Measurements from ENCODE around the gene TCF7L1. TPM values are rescaled to one million over a fixed set of nuclear protein-coding genes. Genes with fewer than 3 reads are reported as not detected.

The TCF7L1 gene
- total RNA-seq, 2 donors from 2014 or later, result 71.9 to 73.3 TPM

DNA sequence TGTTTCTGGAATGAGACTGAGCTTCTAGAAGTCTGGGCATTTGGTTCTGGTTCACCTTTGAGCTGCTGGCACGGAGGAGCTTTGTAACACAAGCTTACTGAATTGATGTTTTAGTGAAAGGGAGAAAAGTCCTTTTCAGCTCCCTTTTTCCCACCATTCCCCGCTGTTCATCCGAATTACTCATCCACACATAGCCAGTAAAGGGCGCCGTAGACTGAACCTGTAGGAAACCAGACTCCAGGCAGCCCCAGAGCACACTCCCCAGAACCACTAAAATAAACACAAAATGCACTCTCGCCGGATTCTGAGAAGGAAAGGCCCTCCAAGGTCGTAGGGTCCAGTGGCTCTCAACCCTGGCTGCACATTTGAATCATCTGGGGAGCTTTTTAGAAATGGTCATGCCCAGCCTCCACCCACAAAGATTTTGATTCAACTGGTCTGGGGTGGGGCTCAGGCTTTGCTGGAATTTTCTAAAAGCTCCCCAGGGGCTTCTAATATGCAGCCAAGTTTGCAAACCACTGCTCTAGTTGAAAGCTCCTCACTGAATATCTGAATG is 29.6 kb downstream of the TCF7L1 start:
- H3K9me3 Mint-ChIP-seq, result no peaks in the 10 kb centered on the region
- Histone ChIP-seq H3K4me3 (ENCODE audit: low read length) (no peak overlapping the region), H3K36me3 (ENCODE audit: control insufficient read depth, insufficient read depth, low read length) (peaks cover 6% of the 10 kb centered on the region), H3K27me3 (ENCODE audit: control insufficient read depth, insufficient read depth, low read length, poor library complexity, severe bottlenecking) (no peaks in the 10 kb centered on the region), H3K9me3 (ENCODE audit: control insufficient read depth, low read length) (no peaks in the 10 kb centered on the region), H3K9ac (ENCODE audit: extremely low read depth, low read length, poor library complexity, severe bottlenecking) (no peak overlapping the region), H3K27ac (ENCODE audit: low read depth, low read length) (no peak overlapping the region), H3K4me1 (ENCODE audit: control insufficient read depth, insufficient read depth, low read length) (peaks cover 30% of the 10 kb centered on the region)
- H3K4me1 Mint-ChIP-seq, result peaks cover 56% of the 10 kb centered on the region
- WGBS, 2 experiments (ENCODE audit: insufficient coverage in 1 of 2, insufficient read length in 1 of 2), result 73 to 78% methylated on average over 5 to 8 of the region's 8 CpGs
- TF ChIP-seq, protein P1, sequence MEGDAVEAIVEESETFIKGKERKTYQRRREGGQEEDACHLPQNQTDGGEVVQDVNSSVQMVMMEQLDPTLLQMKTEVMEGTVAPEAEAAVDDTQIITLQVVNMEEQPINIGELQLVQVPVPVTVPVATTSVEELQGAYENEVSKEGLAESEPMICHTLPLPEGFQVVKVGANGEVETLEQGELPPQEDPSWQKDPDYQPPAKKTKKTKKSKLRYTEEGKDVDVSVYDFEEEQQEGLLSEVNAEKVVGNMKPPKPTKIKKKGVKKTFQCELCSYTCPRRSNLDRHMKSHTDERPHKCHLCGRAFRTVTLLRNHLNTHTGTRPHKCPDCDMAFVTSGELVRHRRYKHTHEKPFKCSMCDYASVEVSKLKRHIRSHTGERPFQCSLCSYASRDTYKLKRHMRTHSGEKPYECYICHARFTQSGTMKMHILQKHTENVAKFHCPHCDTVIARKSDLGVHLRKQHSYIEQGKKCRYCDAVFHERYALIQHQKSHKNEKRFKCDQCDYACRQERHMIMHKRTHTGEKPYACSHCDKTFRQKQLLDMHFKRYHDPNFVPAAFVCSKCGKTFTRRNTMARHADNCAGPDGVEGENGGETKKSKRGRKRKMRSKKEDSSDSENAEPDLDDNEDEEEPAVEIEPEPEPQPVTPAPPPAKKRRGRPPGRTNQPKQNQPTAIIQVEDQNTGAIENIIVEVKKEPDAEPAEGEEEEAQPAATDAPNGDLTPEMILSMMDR (conservative IDR thresholded peaks at IDR 0.05), result no peak
- H3K27ac Mint-ChIP-seq, result peak overlapping the region; percentile 77
- H3K4me3 Mint-ChIP-seq, result no peak overlapping the region
- peaks cover 19% of the 10 kb centered on the region for H3K36me3 Mint-ChIP-seq (ENCODE audit: low read depth)
- no peaks in the 10 kb centered on the region for H3K27me3 Mint-ChIP-seq (ENCODE audit: insufficient read depth)
- peak; percentile 40 for DNase-seq

DNA sequence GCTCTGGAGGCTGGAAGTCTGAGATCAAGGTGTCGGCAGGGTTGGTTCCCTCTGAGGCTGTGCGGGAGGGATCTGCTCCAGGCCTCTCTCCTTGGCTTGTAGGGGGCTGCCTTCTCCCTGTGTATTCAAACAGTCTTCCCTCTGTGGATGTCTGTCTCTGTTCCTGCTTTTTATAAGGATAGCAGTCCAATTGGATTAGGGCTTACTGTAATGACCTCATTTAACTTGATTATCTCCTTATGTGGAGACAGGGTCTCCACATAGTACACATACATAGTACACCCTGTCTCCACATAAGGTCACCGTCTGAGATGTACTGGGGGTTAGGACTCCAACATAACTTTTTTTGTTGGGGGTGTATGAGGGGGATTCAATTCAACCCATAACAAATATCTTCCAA is 30.5 kb downstream of the TCF7L1 start:
- Mint-ChIP-seq H3K4me3 (peak overlapping the region; percentile 10), H3K27ac (peak overlapping the region; percentile 28)
- H3K27ac ChIP-seq (ENCODE audit: low read depth, low read length), result no peak overlapping the region

DNA sequence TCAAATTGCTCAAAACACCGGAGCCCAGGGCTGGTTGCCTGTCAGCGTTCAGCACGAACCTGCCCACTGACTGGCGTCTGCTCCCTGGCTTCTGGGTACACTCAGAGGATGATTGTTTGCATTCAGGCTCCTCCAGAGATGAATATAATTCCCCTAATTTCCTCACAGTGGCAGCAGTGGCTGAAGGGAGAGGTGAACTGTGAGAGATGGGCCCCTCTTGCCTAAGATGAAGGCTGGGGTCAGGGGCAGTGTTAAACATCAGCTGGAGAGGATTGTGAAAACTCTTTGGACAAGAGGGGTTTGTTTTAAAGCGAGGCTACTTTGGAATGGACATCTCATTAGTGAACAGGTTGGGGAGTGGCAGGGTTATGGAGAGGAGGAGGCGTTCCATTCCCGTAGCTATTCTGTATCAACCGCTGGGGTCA is 31.0 kb downstream of the TCF7L1 start:
- no peak overlapping the region for H3K4me3 ChIP-seq (ENCODE audit: low read length)
- peaks cover 15% of the 10 kb centered on the region for H3K36me3 ChIP-seq (ENCODE audit: control insufficient read depth, insufficient read depth, low read length)
- WGBS, 2 experiments (ENCODE audit: insufficient coverage in 1 of 2, insufficient read length in 1 of 2), result 82 to 91% methylated on average over 5 to 8 of the region's 8 CpGs
- H3K36me3 Mint-ChIP-seq (ENCODE audit: low read depth), result peaks cover 24% of the 10 kb centered on the region
- no peaks in the 10 kb centered on the region for H3K9me3 ChIP-seq (ENCODE audit: control insufficient read depth, low read length)
- peaks cover 27% of the 10 kb centered on the region for H3K4me1 ChIP-seq (ENCODE audit: control insufficient read depth, insufficient read depth, low read length)
- no peak for DNase-seq
- H3K4me1 Mint-ChIP-seq, result peaks cover 47% of the 10 kb centered on the region
- TF ChIP-seq, protein P1 (conservative IDR thresholded peaks at IDR 0.05), result no peak
- no peaks in the 10 kb centered on the region for H3K9me3 Mint-ChIP-seq
- H3K27me3 ChIP-seq (ENCODE audit: control insufficient read depth, insufficient read depth, low read length, poor library complexity, severe bottlenecking), result no peaks in the 10 kb centered on the region
- H3K27ac ChIP-seq (ENCODE audit: low read depth, low read length), result peak overlapping the region; percentile 62
- no peaks in the 10 kb centered on the region for H3K27me3 Mint-ChIP-seq (ENCODE audit: insufficient read depth)
- no peak overlapping the region for H3K9ac ChIP-seq (ENCODE audit: extremely low read depth, low read length, poor library complexity, severe bottlenecking)
- peak overlapping the region; percentile 18 for H3K27ac Mint-ChIP-seq
- no peak overlapping the region for H3K4me3 Mint-ChIP-seq

More for the DNA sequence above, 30.5 kb downstream of the TCF7L1 start:
- Histone ChIP-seq H3K4me1 (ENCODE audit: control insufficient read depth, insufficient read depth, low read length) (peaks cover 27% of the 10 kb centered on the region), H3K36me3 (ENCODE audit: control insufficient read depth, insufficient read depth, low read length) (peaks cover 11% of the 10 kb centered on the region), H3K9me3 (ENCODE audit: control insufficient read depth, low read length) (no peaks in the 10 kb centered on the region), H3K4me3 (ENCODE audit: low read length) (no peak overlapping the region), H3K9ac (ENCODE audit: extremely low read depth, low read length, poor library complexity, severe bottlenecking) (no peak overlapping the region), H3K27me3 (ENCODE audit: control insufficient read depth, insufficient read depth, low read length, poor library complexity, severe bottlenecking) (no peaks in the 10 kb centered on the region)
- WGBS, 2 experiments (ENCODE audit: insufficient coverage in 1 of 2, insufficient read length in 1 of 2), result 90 to 100% methylated on average over 2 of the region's 3 CpGs
- TF ChIP-seq, protein P1 (conservative IDR thresholded peaks at IDR 0.05), result no peak
- H3K27me3 Mint-ChIP-seq (ENCODE audit: insufficient read depth), result no peaks in the 10 kb centered on the region
- H3K36me3 Mint-ChIP-seq (ENCODE audit: low read depth), result peaks cover 20% of the 10 kb centered on the region
- no peaks in the 10 kb centered on the region for H3K9me3 Mint-ChIP-seq
- peak; percentile 44 for DNase-seq
- peaks cover 48% of the 10 kb centered on the region for H3K4me1 Mint-ChIP-seq

All from endodermal cell (in vitro differentiated cells).